Esophagus squamous epithelium (tissue), 5 donors: ENCODE results near the gene PLCXD1. TPM values are rescaled to one million over a fixed set of nuclear protein-coding genes. Genes with fewer than 3 reads are reported as not detected.

Experiments used
- DNase-seq: peaks from one replicate; lab custom pipeline; 2025; lab: John Stamatoyannopoulos, UW
- H3K27ac ChIP-seq, 4 donors: fragments of 200-600 bp; sonication (generic); one replicate each; pipeline ENCODE4 v1.5.1; 2016 to 2019; ENCODE audit warnings: mild to moderate bottlenecking in 1 of 4
- H3K27me3 ChIP-seq, 4 donors: fragments of 200-600 bp; sonication (generic); 1 replicate in 3 of 4; 2 replicates in 1 of 4; pipeline versions ENCODE4 v1.5.1 to v1.6.0; 2017 to 2021; ENCODE audit warnings: antibody characterized with exemption in 1 of 4
- H3K36me3 ChIP-seq, 3 donors: fragments of 200-600 bp; sonication (generic); one replicate each; pipeline ENCODE4 v1.5.1; 2016 to 2019
- H3K4me1 ChIP-seq, 3 donors: fragments of 200-600 bp; sonication (generic); one replicate each; pipeline ENCODE4 v1.5.1; 2017 to 2019
- H3K4me3 ChIP-seq, 4 donors: fragments of 200-600 bp; sonication (generic); 1 replicate in 3 of 4; 2 replicates in 1 of 4; pipeline ENCODE4 v1.5.1; 2016 to 2019; ENCODE audit warnings: mild to moderate bottlenecking in 2 of 4, moderate library complexity in 1 of 4
- H3K9me3 ChIP-seq, 3 donors: fragments of 200-600 bp; sonication (generic); one replicate each; pipeline ENCODE4 v1.5.1; 2016 to 2019
- CTCF ChIP-seq, 6 experiments: fragments of 450-650 bp in 4 of 6; fragments of 200-600 bp in 2 of 6; sonication (generic) in 2 of 6; IDR thresholded peaks; one replicate each; pipeline ENCODE4 v1.5.1; 2016 to 2019; ENCODE audit warnings: antibody characterized with exemption in 6 of 6, mild to moderate bottlenecking in 4 of 6, moderate library complexity in 4 of 6
- POLR2A ChIP-seq, 4 donors: fragments of 450-650 bp; IDR thresholded peaks; one replicate each; pipeline ENCODE4 v1.6.1; 2017; ENCODE audit warnings: antibody characterized with exemption in 4 of 4, mild to moderate bottlenecking in 4 of 4, moderate library complexity in 3 of 4
- WGBS, 2 donors: methylation state at CpG; one replicate each; pipeline ENCODE4 v1.1.5; 2018; 5-methylcytosine and 5-hydroxymethylcytosine counted together
- intact Hi-C: fragments of 100-400 bp; cut with DNase I; formaldehyde crosslinking; loops from one replicate; pipeline ENCODE4 v1.15.0; 2022
- total RNA-seq, 4 donors: library from RNA; depleted of rRNA; stranded (reverse); fragments of >200 nt; gene quantifications; one replicate each; pipeline ENCODE4 v1.1.0, GENCODE V29; 2016
- donor health status: DM: yes; HTN: yes; CAD: no.

Gene PLCXD1
- total RNA-seq, 4 donors from 2014 or later: 5.7 to 27.1 (median 18.3) TPM

- intact Hi-C loops: no loop called here
- DNase-seq: no peak
- 83 to 88% methylated on average over 7 to 29 of the region's 53 CpGs for WGBS, 2 donors
- H3K36me3 ChIP-seq: peaks cover 0 to 75% (median 0%) of the 10 kb centered on the region in 3 donors
- no peaks in the 10 kb centered on the region for H3K4me1 ChIP-seq
- no peaks in the 10 kb centered on the region for H3K9me3 ChIP-seq
- H3K27ac ChIP-seq: no peak overlapping the region
- no peak overlapping the region for H3K4me3 ChIP-seq
- TF ChIP-seq CTCF (IDR thresholded peaks at IDR 0.05): no peak
- no peak for TF ChIP-seq POLR2A (IDR thresholded peaks at IDR 0.05)
- no peaks in the 10 kb centered on the region for H3K27me3 ChIP-seq
These were observed 57.2 kb downstream of the PLCXD1 start for GRCh38 chrX:338281-338835.

GRCh38 chrX:338836-339400, 57.7 kb downstream of the PLCXD1 start:
- H3K4me1 ChIP-seq: no peaks in the 10 kb centered on the region
- DNase-seq: no peak
- 96 to 97% methylated on average over 9 to 20 of the region's 44 CpGs for WGBS, 2 donors
- TF ChIP-seq POLR2A (IDR thresholded peaks at IDR 0.05) (no peak), CTCF (IDR thresholded peaks at IDR 0.05) (no peak)
- no peak overlapping the region for H3K27ac ChIP-seq
- no peak overlapping the region for H3K4me3 ChIP-seq
- H3K36me3 ChIP-seq: peaks cover 0 to 69% (median 0%) of the 10 kb centered on the region in 3 donors
- intact Hi-C loops: no loop called here
- H3K27me3 ChIP-seq: no peaks in the 10 kb centered on the region
- H3K9me3 ChIP-seq: no peaks in the 10 kb centered on the region

GRCh38 chrX:340121-340520, 58.9 kb downstream of the PLCXD1 start:
- Histone ChIP-seq H3K36me3 (peaks cover 0 to 68% (median 0%) of the 10 kb centered on the region in 3 donors), H3K27ac (no peak overlapping the region), H3K27me3 (no peaks in the 10 kb centered on the region), H3K4me3 (no peak overlapping the region), H3K9me3 (no peaks in the 10 kb centered on the region), H3K4me1 (no peaks in the 10 kb centered on the region)
- TF ChIP-seq POLR2A (IDR thresholded peaks at IDR 0.05): no peak
- no peak for TF ChIP-seq CTCF (IDR thresholded peaks at IDR 0.05)
- intact Hi-C loops: no loop called here
- no peak for DNase-seq
- 81 to 92% methylated on average over 13 to 19 of the region's 24 CpGs for WGBS, 2 donors

- peaks cover 0 to 68% (median 0%) of the 10 kb centered on the region in 3 donors for H3K36me3 ChIP-seq
- TF ChIP-seq CTCF (IDR thresholded peaks at IDR 0.05) (no peak), POLR2A (IDR thresholded peaks at IDR 0.05) (no peak)
- no peaks in the 10 kb centered on the region for H3K9me3 ChIP-seq
- WGBS, 2 donors: 94 to 97% methylated on average over 6 to 11 of the region's 52 CpGs
- intact Hi-C loops: no loop called here
- no peak overlapping the region for H3K27ac ChIP-seq
- DNase-seq: no peak
- no peaks in the 10 kb centered on the region for H3K27me3 ChIP-seq
- no peak overlapping the region for H3K4me3 ChIP-seq
- H3K4me1 ChIP-seq: no peaks in the 10 kb centered on the region
These were observed 59.7 kb downstream of the PLCXD1 start for GRCh38 chrX:340641-341423.

- Histone ChIP-seq H3K4me1 (no peaks in the 10 kb centered on the region), H3K9me3 (no peaks in the 10 kb centered on the region), H3K36me3 (peaks cover 0 to 68% (median 0%) of the 10 kb centered on the region in 3 donors), H3K4me3 (no peak overlapping the region), H3K27ac (no peak overlapping the region), H3K27me3 (no peaks in the 10 kb centered on the region)
- DNase-seq: no peak
- intact Hi-C loops: no loop called here
- TF ChIP-seq POLR2A (IDR thresholded peaks at IDR 0.05): no peak
- TF ChIP-seq CTCF (IDR thresholded peaks at IDR 0.05): no peak
- WGBS, 2 donors: 95% methylated on average over 13 of the region's 36 CpGs; no CpG with 5 or more reads in 1 of the 2 donors
These were observed 60.4 kb downstream of the PLCXD1 start for GRCh38 chrX:341541-342101.
